ENCODE measurements around the gene PTPRN2. TPM values are rescaled to one million over a fixed set of nuclear protein-coding genes. Genes with fewer than 3 reads are reported as not detected.

PTPRN2 gene
- total and polyA plus RNA-seq, 2 of the 13 experiments (the other 11 are each of a cell fraction or from before 2014, with no cell fraction given): 2.5 to 24.2 TPM

GRCh38 chr7:157558875-157559595 lies 1028.6 kb downstream of the PTPRN2 start (continued):
- TF ChIP-seq POGK (CRISPR knock-in tag; conservative IDR thresholded peaks at IDR 0.05) (0 out of 2 replicates have a peak, but pooled peaks have one; percentile 45), MLX (CRISPR knock-in tag; IDR thresholded peaks at IDR 0.05) (peak; percentile 82; the same call in 1 of the 2 replicates), ZNF564 (CRISPR knock-in tag; IDR thresholded peaks at IDR 0.05) (peak; percentile 63; the same call in 1 of the 2 replicates), AHDC1 (CRISPR knock-in tag; IDR thresholded peaks at IDR 0.05; ENCODE audit: borderline replicate concordance) (peak; percentile 72; the same call in 1 of the 2 replicates), ZFP91 (CRISPR knock-in tag; IDR thresholded peaks at IDR 0.05; ENCODE audit: borderline replicate concordance) (peak; percentile 72), GFI1 (CRISPR knock-in tag; IDR thresholded peaks at IDR 0.05; ENCODE audit: borderline replicate concordance) (peak; percentile 43; the same call in 1 of the 2 replicates), CBX5 (CRISPR knock-in tag; IDR thresholded peaks at IDR 0.05; ENCODE audit: borderline replicate concordance) (peak; percentile 51; the same call in 1 of the 2 replicates), ELF3 (CRISPR knock-in tag; IDR thresholded peaks at IDR 0.05) (peak; percentile 77), ATF6 (CRISPR knock-in tag; conservative IDR thresholded peaks at IDR 0.05) (no peak), ZNF75D (CRISPR knock-in tag; IDR thresholded peaks at IDR 0.05; ENCODE audit: borderline replicate concordance) (no peak), CEBPB (IDR thresholded peaks at IDR 0.05; ENCODE audit: borderline replicate concordance, low read depth, low read length) (peak; percentile 4; the same call in 1 of the 2 replicates), PATZ1 (CRISPR knock-in tag; IDR thresholded peaks at IDR 0.05) (peak; percentile 45; the same call in 1 of the 2 replicates)
